OCI-LY1 (cell line): ENCODE data around the gene IST1.

Source experiments
- CTCF ChIP-seq: fragments of 200-600 bp; sonication (generic), shearing (Covaris generic); IDR thresholded peaks from 2 replicates; pipeline ENCODE4 v1.5.1; 2017; ENCODE audit warnings: mild to moderate bottlenecking, antibody characterized with exemption, low read length, moderate library complexity, mixed read lengths
- EZH2 ChIP-seq: fragments of 200-600 bp; sonication (generic), shearing (Covaris generic); IDR thresholded peaks from 2 replicates; pipeline ENCODE4 v1.8.0; 2017; ENCODE audit warnings: borderline replicate concordance, mixed run types, mild to moderate bottlenecking, antibody characterized with exemption, low read length, moderate library complexity, mixed read lengths

- TF ChIP-seq CTCF (no peak), EZH2 (no peak)
Measured at GRCh38 chr16:71903608-71904007, 8.3 kb downstream of the IST1 start.
